SKM-1 treated with dmso at 0.1 percent for 144 hours (cell line): ENCODE results near the gene RPUSD3.

Source experiments
- DNase-seq: peaks from one replicate; lab custom pipeline; 2025; ENCODE audit not compliant: unreplicated experiment; lab: John Stamatoyannopoulos, UW

RPUSD3 gene

DNA sequence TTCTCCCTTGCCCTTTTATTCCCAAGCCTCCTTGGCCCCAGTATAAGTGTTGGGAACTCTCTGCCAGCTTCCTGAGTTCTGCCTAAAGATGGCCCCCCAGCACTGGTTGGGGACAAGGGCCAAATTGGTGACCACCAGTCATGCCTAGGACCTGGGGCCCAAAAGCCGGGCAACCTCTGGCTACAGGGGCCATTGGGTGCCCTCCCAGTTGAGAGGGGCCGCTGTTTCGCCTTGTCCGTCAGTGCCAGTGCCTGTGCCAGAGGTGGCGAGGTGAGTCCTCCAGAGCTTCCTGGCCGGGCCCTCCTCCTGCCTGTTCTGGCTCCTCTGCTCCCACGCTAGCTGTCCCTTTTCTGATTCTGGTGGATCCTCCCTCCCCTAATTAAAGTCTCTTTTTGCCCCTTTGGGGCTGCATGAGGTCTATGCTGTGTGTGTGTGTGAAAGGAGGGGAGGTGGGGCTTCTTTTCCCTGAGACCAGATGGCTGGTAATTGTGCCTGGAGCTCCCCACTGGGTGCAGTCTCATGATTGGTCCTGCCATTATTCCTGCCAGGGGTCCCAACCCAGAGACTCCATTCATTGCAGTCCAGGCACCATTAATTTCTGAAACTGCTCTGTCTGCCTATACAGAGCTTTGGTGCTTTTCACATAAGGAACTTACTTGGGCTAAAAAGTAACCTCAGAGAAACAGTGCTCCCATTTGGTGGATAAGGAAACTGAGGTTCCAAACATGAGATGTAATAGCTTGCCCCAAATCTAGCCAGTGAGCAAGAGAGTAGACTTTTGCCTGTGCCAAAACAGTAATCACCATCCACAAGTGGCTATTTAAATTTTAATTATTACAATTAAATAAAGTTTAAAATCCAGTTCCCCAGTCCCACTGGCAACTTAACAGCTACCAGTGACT is 36.9 kb downstream of the RPUSD3 start:
- no peak for DNase-seq

DNA sequence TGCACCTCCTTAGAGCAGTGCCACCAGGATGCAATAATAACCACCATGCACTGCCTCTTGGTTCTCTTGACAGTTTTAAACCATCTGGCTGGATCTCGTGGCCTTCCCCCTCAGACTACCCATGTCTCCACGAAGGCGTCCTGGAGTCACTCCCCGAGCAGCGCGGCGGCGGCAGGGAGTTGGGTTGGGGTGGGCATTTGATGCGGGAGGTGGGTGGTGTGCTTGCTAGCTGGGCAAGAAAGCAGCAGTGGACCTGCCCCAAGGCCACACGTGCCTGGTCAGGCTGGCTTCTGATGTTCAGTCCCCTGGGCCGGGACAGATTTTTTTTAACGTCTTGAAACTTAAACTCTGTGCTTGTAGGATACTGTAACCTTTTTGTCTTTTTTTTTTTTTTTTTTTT is 37.7 kb downstream of the RPUSD3 start:
- no peak for DNase-seq

DNA sequence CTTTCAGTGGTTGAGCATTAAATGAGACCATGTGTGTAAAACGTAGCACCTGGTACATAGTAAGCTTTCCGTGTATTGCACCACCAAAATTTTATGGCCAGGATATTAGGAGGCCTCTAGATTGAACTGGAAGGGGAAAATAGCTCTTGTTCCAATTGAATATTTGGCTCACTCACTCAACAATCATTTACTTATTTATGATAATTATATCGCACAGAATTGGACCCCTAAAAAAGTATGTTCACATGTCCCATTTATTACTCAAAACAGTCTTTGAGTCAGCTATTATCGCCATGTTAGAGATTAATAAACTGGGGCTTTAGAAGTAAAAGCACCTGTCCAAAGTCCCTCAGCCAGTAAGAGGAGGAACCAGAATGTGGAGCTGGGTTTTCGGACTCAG is 38.8 kb downstream of the RPUSD3 start:
- no peak for DNase-seq

GRCh38 chr3:9803494-9803893 is 40.3 kb downstream of the RPUSD3 start:
- no peak for DNase-seq

- no peak for DNase-seq
These were observed 43.3 kb downstream of the RPUSD3 start for GRCh38 chr3:9800529-9800928.

GRCh38 chr3:9797196-9797945 is 46.4 kb downstream of the RPUSD3 start:
- DNase-seq: no peak

- DNase-seq: no peak
These were observed 48.6 kb downstream of the RPUSD3 start for GRCh38 chr3:9795207-9795606.

GRCh38 chr3:9794400-9794799 is 49.4 kb downstream of the RPUSD3 start:
- no peak for DNase-seq

DNA sequence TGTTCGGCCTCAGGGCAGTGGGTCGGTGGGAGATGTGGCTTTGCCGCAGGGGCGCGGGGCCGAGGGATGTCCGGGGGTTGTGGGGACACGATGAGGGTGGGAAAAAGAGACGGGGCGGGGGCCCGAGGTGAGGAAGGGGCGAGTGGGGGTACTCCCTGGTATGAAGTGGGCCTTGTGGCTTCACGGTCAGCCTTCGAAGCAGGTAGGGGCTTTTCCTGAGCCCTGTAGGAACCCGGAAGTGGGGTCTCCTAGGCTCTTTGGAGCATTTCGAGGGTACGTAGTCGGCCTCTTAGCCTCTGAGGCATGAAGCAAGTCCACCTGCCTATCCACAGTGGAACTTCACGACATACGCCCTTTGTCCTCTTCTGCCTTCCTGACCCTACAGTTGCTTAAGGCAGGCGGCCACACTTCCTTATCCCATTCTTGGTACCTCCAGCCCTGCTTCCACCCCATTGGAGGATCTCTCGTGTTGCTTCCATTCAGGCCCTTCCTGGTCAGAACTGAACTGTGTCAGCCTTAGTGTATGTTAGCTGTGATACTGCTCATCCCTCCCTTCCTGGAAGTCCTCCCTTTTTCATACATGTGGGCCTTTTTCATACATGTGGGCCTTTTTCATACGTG is 50.5 kb downstream of the RPUSD3 start:
- peak; percentile 76 for DNase-seq

DNA sequence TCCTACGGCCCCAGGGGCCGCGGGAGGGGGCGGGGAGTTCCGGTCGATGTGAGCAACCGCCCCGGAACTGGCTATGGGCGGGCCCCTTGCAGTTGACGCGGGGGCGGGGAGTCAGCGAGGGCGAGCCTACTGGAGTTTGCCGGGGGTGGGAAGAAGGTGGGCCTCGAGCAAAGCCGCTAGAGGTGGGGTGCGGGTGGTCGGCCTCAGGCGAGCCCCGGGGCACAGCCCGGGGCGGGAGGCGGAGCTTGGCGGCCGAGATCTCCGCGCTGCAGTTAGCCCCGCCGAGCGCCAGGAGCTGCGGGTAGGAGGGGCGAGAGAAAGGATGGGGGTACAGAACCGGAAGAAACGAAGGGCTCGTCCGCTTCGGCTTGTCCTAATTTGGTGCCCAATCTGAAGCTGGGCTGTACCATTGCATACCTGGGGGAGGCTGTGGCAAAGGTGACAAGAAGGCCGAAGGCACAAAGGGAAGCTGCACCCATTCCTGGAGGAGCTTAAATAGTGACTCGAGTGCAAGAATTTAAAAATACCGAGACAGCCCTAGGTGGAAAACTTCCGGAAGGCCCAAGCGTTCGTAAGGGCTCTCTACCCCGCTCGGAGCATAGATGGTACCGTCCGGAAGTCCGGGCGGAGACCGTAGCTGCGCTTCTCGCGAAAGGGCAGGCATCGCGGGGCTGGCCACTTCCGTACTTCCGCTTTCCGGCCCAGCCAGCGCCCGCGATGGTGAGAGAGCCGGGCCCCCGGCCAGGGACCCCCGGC is 51.2 kb downstream of the RPUSD3 start, which contains the start of the genes ARPC4 and TADA3:
Gene ARPC4, plus strand, starts transcription at position 678 of the 756 bp plus-strand sequence. Its CDS starts 40 bp downstream, at position 718.
Gene TADA3, minus strand, starts transcription at position 69 of the 756 bp plus-strand sequence. CDS start 1,007 bp downstream, outside the sequence.
- DNase-seq: peak; percentile 96

DNA sequence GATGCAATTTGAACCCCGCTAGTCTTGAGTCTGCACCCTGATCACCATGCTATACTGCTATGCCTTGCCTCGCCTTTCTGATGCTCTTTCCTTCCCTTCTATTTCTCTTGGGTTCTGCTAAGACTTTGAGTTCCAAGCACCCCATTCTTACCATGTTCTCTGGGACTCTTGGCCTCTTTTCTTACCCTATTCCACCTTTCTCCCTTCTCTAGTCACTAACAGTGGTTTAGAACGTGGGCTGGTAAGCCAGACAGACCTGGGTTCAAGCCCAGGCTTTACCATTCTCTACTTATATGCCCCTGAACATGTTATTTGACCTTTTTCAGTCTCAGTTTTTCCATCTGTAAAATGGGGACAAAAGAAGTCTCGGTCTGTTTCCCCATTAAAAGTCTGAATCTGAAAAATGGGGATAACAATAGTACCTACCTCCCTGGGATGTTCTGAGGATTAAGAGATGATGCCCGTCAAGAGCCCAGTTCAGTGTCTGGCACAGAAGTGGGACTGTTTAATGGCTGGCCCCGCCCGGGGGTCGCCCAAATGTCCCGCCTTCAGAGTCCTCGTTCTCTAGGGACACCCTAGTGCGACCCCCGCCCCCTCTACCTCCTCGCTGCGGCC is 51.9 kb downstream of the RPUSD3 start:
- no peak for DNase-seq

DNA sequence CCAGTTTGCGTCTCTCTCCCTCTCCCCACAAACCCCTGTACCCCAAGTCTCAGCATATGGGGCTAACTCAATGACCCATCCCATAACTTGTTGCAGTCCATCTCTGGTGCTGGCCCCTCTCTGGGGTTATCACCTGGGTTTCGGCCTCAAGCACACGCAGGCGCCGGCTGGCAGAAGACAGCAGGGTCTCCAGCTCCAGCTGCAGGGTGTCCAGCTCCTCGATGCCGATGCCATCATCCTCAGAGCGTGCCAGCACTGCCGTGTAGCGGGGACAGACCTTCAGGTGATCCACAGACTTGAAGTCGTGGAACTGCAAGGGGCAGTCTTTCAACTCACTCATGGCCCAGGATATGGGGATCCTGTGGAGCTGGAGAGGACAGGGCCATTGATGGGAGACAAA is 52.7 kb downstream of the RPUSD3 start:
- DNase-seq: no peak
